Fibroblast of lung (primary cell): ENCODE data around the gene NF1. TPM values are rescaled to one million over a fixed set of nuclear protein-coding genes. Genes with fewer than 3 reads are reported as not detected.

Experiments
- DNase-seq, 2 donors: peaks; one replicate each; pipeline versions ENCODE4 v3.0.0 to v3.0.0-alpha.2; 2010; ENCODE audit warnings: low read depth in 2 of 2
- H2AFZ ChIP-seq: 2 replicates; pipeline ENCODE4 v1.5.1; 2012; ENCODE audit warnings: low read length, control low read depth, inconsistent platforms
- H3K27ac ChIP-seq: 2 replicates; pipeline ENCODE4 v1.5.1; 2011; ENCODE audit warnings: low read length, control low read depth; ENCODE audit not compliant: insufficient read depth
- H3K27me3 ChIP-seq: 2 replicates; pipeline ENCODE4 v1.5.1; 2011; ENCODE audit warnings: mild to moderate bottlenecking, low read length; ENCODE audit not compliant: control insufficient read depth, insufficient read depth
- H3K36me3 ChIP-seq: 2 replicates; pipeline ENCODE4 v1.5.1; 2011; ENCODE audit warnings: low read length; ENCODE audit not compliant: control insufficient read depth, insufficient read depth
- H3K4me1 ChIP-seq: 2 replicates; pipeline ENCODE4 v1.5.1; 2011; ENCODE audit warnings: low read length; ENCODE audit not compliant: control insufficient read depth, insufficient read depth; ENCODE audit errors: extremely low read depth
- H3K4me2 ChIP-seq: 2 replicates; pipeline ENCODE4 v1.5.1; 2011; ENCODE audit warnings: low read length, control low read depth; ENCODE audit not compliant: insufficient read depth; ENCODE audit errors: extremely low read depth
- H3K4me3 ChIP-seq, 4 experiments: fragments of 200-600 bp in 1 of 4; sonication (generic) in 1 of 4; replicated peaks in 1 of 4; 2 replicates each; pipeline ENCODE4 v1.5.1; 2011 to 2016; ENCODE audit warnings: low read length in 4 of 4, low read depth in 3 of 4, mild to moderate bottlenecking in 3 of 4, control low read depth in 2 of 4, inconsistent platforms in 1 of 4, mixed read lengths in 1 of 4; ENCODE audit not compliant: insufficient read depth in 1 of 4; ENCODE audit errors: control extremely low read depth in 1 of 4
- H3K79me2 ChIP-seq: 2 replicates; pipeline ENCODE4 v1.5.1; 2012; ENCODE audit warnings: mild to moderate bottlenecking, low read length, inconsistent platforms; ENCODE audit not compliant: control insufficient read depth, insufficient read depth
- H3K9ac ChIP-seq: 2 replicates; pipeline ENCODE4 v1.5.1; 2011; ENCODE audit warnings: mild to moderate bottlenecking, low read length, control low read depth; ENCODE audit not compliant: insufficient read depth
- H3K9me3 ChIP-seq: 2 replicates; pipeline ENCODE4 v1.5.1; 2012; ENCODE audit warnings: low read depth, low read length; ENCODE audit not compliant: control insufficient read depth, insufficient read depth
- H4K20me1 ChIP-seq: 2 replicates; pipeline ENCODE4 v1.5.1; 2011; ENCODE audit warnings: low read length; ENCODE audit not compliant: control insufficient read depth, insufficient read depth; ENCODE audit errors: extremely low read depth
- EZH2 ChIP-seq: IDR thresholded peaks from 2 replicates; pipeline ENCODE4 v1.5.1; 2012; ENCODE audit warnings: low read length, control low read depth, mild to moderate bottlenecking; ENCODE audit errors: missing control alignments
- polyA plus RNA-seq, 2 donors: library from polyadenylated mRNA; depleted of rRNA in 1 of 2; stranded (reverse) in 1 of 2; unstranded in 1 of 2; fragments of >200 nt; gene quantifications; 2 replicates each; pipeline ENCODE4 v1.2.1, GENCODE V29; 2011 to 2012; ENCODE audit warnings: missing spikeins in 1 of 2
- total RNA-seq: library from RNA; depleted of rRNA; stranded (reverse); fragments of >200 nt; gene quantifications from 2 replicates; pipeline ENCODE4 v1.2.1, GENCODE V29; 2014
- TF ChIP-seq, protein P1 (sequence below), 2 donors: IDR thresholded peaks in 1 of 2; conservative IDR thresholded peaks in 1 of 2; 1 replicate in 1 of 2; 2 replicates in 1 of 2; pipeline ENCODE4 v1.5.1; 2011 to 2012; ENCODE audit warnings: low read length in 2 of 2, control low read depth in 1 of 2, inconsistent platforms in 1 of 2, low read depth in 1 of 2, mild to moderate bottlenecking in 1 of 2

Gene NF1
- total and polyA plus RNA-seq, 2 donors (not counting 1 experiment from before 2014, with no cell fraction given), result 52.8 to 78.8 TPM

DNA sequence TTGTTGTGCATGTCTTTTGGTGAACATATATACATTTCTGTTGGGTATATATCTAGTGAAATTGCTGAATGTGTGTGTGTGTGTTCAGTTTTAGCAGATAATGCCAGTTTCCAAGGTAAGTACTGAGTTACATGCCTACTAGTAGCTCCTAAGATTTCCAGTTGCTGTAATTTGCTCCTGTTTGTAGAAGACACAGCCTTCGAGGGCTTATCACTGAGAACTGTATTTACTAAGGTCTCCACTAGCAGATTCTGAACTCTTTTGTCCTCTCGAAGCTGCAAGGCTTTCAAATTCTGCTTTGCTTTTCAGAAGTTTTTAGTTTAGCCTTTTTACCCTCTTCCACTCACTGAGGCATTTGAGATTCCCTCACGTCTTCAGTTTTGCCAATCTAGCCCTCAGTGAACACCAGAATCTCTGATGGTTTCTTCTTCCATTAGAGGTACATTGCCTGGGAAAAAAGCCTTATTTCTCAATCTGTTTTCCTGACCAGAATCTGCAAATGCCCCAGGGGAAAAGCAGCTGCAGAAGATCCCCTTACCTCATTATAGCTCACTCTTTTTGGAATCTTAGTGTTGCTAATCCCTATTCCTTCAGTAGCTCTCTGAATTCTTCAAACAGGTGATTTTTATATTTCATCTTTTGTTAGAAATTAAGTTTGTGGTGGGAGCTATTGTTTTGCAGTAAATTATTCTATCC lies 52.9 kb downstream of the NF1 start:
- TF ChIP-seq EZH2, result no peak
- TF ChIP-seq, protein P1, sequence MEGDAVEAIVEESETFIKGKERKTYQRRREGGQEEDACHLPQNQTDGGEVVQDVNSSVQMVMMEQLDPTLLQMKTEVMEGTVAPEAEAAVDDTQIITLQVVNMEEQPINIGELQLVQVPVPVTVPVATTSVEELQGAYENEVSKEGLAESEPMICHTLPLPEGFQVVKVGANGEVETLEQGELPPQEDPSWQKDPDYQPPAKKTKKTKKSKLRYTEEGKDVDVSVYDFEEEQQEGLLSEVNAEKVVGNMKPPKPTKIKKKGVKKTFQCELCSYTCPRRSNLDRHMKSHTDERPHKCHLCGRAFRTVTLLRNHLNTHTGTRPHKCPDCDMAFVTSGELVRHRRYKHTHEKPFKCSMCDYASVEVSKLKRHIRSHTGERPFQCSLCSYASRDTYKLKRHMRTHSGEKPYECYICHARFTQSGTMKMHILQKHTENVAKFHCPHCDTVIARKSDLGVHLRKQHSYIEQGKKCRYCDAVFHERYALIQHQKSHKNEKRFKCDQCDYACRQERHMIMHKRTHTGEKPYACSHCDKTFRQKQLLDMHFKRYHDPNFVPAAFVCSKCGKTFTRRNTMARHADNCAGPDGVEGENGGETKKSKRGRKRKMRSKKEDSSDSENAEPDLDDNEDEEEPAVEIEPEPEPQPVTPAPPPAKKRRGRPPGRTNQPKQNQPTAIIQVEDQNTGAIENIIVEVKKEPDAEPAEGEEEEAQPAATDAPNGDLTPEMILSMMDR (conservative IDR thresholded peaks at IDR 0.05 in 1 of 2, IDR thresholded peaks at IDR 0.05 in 1 of 2; ENCODE audit: low read depth in 1 of 2, low read length in 2 of 2), result no peak
- Histone ChIP-seq H3K79me2 (peaks cover 7% of the 10 kb centered on the region), H3K9ac (no peak overlapping the region), H3K36me3 (no peaks in the 10 kb centered on the region), H3K4me2 (no peak overlapping the region), H2AFZ (no peak overlapping the region), H3K27ac (no peak overlapping the region), H3K4me3 (no peak overlapping the region), H3K9me3 (no peaks in the 10 kb centered on the region), H3K27me3 (no peaks in the 10 kb centered on the region), H3K4me1 (no peaks in the 10 kb centered on the region), H4K20me1 (no peaks in the 10 kb centered on the region)
- DNase-seq, result no peak

DNA sequence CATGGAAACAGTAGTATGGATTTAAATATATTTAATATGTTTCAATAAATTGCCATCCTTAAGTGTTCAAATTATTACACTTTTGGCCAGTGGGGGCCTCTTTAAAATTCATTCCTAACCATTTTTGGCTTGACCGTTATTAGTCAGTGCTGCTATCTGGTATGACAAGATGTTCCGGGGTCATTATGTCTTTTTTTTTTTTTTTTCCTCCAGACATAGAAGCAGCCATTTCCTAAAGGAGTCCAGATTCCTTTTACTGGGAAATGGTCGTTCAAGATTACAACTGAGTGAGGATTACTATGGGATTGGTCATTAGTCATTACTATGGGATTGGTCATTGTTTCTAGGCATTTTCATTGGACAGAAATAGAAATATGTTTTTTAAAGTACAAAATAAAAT lies 53.4 kb downstream of the NF1 start:
- no peak overlapping the region for H3K9ac ChIP-seq
- no peaks in the 10 kb centered on the region for H4K20me1 ChIP-seq
- no peaks in the 10 kb centered on the region for H3K36me3 ChIP-seq
- H3K4me1 ChIP-seq, result no peaks in the 10 kb centered on the region
- H3K79me2 ChIP-seq, result peaks cover 6% of the 10 kb centered on the region
- DNase-seq, result peak in 1 of 2 donors; percentile 13
- H3K4me2 ChIP-seq, result no peak overlapping the region
- H3K4me3 ChIP-seq, result no peak overlapping the region
- TF ChIP-seq EZH2, result no peak
- TF ChIP-seq, protein P1 (conservative IDR thresholded peaks at IDR 0.05 in 1 of 2, IDR thresholded peaks at IDR 0.05 in 1 of 2; ENCODE audit: low read depth in 1 of 2, low read length in 2 of 2), result no peak
- no peak overlapping the region for H2AFZ ChIP-seq
- H3K9me3 ChIP-seq, result no peaks in the 10 kb centered on the region
- no peak overlapping the region for H3K27ac ChIP-seq
- H3K27me3 ChIP-seq, result no peaks in the 10 kb centered on the region

DNA sequence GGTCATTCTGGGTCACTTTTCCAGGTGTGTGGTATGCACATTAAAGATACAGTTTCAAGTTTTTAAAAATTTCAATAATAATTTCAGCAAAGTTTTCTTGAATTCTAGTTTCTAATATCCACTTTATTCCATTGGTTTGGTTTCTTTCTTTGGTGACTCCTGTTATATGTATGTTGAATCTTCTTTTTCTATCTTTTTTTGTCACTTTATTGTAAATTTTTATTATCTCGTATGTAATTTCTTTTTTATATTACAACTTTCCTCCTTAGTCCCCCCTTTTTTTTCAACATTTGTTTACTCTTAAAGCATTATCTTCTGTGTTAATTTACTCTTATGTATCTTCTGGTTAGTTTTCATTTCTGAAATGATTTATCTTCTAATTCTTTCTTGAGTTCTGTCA lies 57.5 kb downstream of the NF1 start:
- H3K4me3 ChIP-seq, result no peak overlapping the region
- no peak overlapping the region for H3K27ac ChIP-seq
- H3K27me3 ChIP-seq, result no peaks in the 10 kb centered on the region
- no peak for DNase-seq
- no peaks in the 10 kb centered on the region for H4K20me1 ChIP-seq
- no peak overlapping the region for H3K9ac ChIP-seq
- H3K9me3 ChIP-seq, result no peaks in the 10 kb centered on the region
- no peak overlapping the region for H2AFZ ChIP-seq
- H3K36me3 ChIP-seq, result no peaks in the 10 kb centered on the region
- TF ChIP-seq, protein P1 (conservative IDR thresholded peaks at IDR 0.05 in 1 of 2, IDR thresholded peaks at IDR 0.05 in 1 of 2; ENCODE audit: low read depth in 1 of 2, low read length in 2 of 2), result no peak
- H3K4me1 ChIP-seq, result no peaks in the 10 kb centered on the region
- no peak overlapping the region for H3K4me2 ChIP-seq
- H3K79me2 ChIP-seq, result peaks cover 2% of the 10 kb centered on the region
